CD4-positive, alpha-beta T cell treated with Interleukin-1 beta for 1 hour (primary cell): ENCODE results near the gene RYR3.
"Not testable (repeated sequence)": the region's sequence is repeated elsewhere in the genome, so short reads cannot be mapped to it uniquely, and the experiment has no call there.

Experiments used
- DNase-seq, 2 donors: peaks; one replicate each; pipeline ENCODE4 v3.0.0-alpha.2; 2020 to 2022

RYR3 gene

GRCh38 chr15:33526532-33526931 lies 215.8 kb downstream of the RYR3 start:
- no peak for DNase-seq

- no peak for DNase-seq
Observed at GRCh38 chr15:33533197-33533596, 222.4 kb downstream of the RYR3 start.

- no peak for DNase-seq
Observed at GRCh38 chr15:33534642-33535041, 223.9 kb downstream of the RYR3 start.

- no peak for DNase-seq
Observed at GRCh38 chr15:33535135-33535534, 224.4 kb downstream of the RYR3 start.

- no peak for DNase-seq
Observed at GRCh38 chr15:33539825-33540573, 229.2 kb downstream of the RYR3 start.

GRCh38 chr15:33543957-33544356 lies 233.2 kb downstream of the RYR3 start:
- DNase-seq = no peak

- no peak for DNase-seq
Observed at GRCh38 chr15:33545866-33546265, 235.1 kb downstream of the RYR3 start.

GRCh38 chr15:33547876-33548275 lies 237.1 kb downstream of the RYR3 start:
- no peak for DNase-seq

GRCh38 chr15:33551860-33552259 lies 241.1 kb downstream of the RYR3 start:
- DNase-seq = no peak

- no peak for DNase-seq
Observed at GRCh38 chr15:33553157-33553556, 242.4 kb downstream of the RYR3 start.

- no peak for DNase-seq
Observed at GRCh38 chr15:33559207-33559890, 248.6 kb downstream of the RYR3 start.

- no peak for DNase-seq
Observed at GRCh38 chr15:33561407-33561806, 250.6 kb downstream of the RYR3 start.

- DNase-seq = no peak
Observed at GRCh38 chr15:33561967-33562366, 251.2 kb downstream of the RYR3 start.

GRCh38 chr15:33565094-33565493 lies 254.3 kb downstream of the RYR3 start:
- no peak for DNase-seq

GRCh38 chr15:33567652-33568051 lies 256.9 kb downstream of the RYR3 start:
- DNase-seq = no peak

GRCh38 chr15:33569036-33569435 lies 258.3 kb downstream of the RYR3 start:
- DNase-seq = no peak

GRCh38 chr15:33577911-33578310 lies 267.1 kb downstream of the RYR3 start:
- not testable (repeated sequence) for DNase-seq

GRCh38 chr15:33580526-33580925 lies 269.8 kb downstream of the RYR3 start:
- no peak for DNase-seq

- no peak for DNase-seq
Observed at GRCh38 chr15:33581032-33581431, 270.3 kb downstream of the RYR3 start.

- DNase-seq = no peak
Observed at GRCh38 chr15:33584797-33585196, 274.0 kb downstream of the RYR3 start.

GRCh38 chr15:33586786-33587697 lies 276.3 kb downstream of the RYR3 start:
- DNase-seq = no peak

- DNase-seq = no peak
Observed at GRCh38 chr15:33587773-33588172, 277.0 kb downstream of the RYR3 start.

- DNase-seq = no peak
Observed at GRCh38 chr15:33592864-33593263, 282.1 kb downstream of the RYR3 start.
